Measurements from ENCODE around the gene BCAS3. TPM values are rescaled to one million over a fixed set of nuclear protein-coding genes. Genes with fewer than 3 reads are reported as not detected.

Gene BCAS3
- total RNA-seq, 1 donor from 2014 or later = 22.6 TPM

DNA sequence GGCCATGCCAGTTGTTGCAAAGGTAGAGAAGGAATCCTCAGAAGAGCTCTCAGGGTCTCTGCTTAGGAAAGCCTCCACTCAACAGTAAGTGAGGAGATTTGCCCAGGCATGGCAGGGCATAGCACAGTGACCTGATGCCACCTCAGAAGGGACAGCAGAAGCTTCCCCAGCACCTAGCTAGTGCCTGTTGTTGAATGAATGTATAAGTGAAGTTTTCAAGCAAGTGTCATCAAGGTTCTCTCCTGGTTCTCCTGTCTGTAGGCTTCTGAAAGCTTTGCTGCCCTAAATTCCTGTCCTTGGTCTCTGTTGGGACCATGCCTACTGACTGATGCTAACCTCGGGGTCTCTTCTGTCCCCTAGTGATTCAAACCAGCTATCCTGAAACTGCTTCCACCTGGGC, 607.1 kb downstream of the BCAS3 start:
- Mint-ChIP-seq H3K27ac (ENCODE audit: unreplicated experiment) (no peak overlapping the region), H3K4me3 (ENCODE audit: unreplicated experiment) (no peak overlapping the region), H3K9me3 (ENCODE audit: low read depth) (peaks cover 2% of the 10 kb centered on the region), H3K27me3 (ENCODE audit: low read depth) (no peaks in the 10 kb centered on the region), H3K36me3 (ENCODE audit: low read depth) (no peaks in the 10 kb centered on the region), H3K4me1 (ENCODE audit: low read depth) (peaks cover 31% of the 10 kb centered on the region)
- DNase-seq (ENCODE audit: low spot score) = no peak
- TF ChIP-seq CTCF (IDR thresholded peaks at IDR 0.05) = no peak

DNA sequence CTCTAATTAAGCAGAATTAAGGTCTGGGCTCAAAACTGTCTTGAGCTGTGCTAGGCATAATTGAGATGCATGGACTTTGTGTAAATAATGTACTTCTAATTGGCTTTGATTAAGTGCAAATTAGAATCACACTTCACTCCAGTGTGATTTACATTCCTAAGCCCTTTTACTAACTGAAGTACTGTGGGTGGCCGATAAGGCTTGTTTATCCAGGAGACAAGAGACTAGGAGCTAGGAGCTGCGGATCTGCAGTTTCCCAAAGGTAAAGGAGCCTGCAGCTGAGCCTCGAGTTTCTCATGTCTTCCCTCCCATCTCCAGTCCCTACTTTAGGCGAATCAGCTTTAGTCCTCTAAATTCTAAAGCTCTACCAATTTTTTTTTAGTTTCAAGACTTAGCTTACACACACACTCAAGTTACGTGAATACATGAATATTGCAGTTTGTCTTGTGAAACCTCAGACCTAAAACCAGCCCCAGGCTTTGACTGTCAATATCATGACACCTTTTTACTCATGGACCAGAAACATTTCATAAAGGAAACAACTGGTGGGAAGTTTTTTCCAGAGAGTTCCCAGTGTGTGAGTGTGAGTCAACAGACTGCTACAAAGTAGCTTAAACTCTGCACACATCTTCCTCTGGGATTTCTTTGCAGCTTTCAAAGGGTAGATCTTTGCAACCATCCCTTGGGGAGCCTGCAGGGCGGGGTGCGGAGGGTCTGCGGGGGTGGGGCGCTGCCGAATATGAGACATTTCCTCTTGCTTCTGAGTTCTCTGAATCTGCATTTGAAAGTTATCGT, 608.1 kb downstream of the BCAS3 start:
- peak overlapping the region; percentile 46 for H3K27ac Mint-ChIP-seq (ENCODE audit: unreplicated experiment)
- H3K4me1 Mint-ChIP-seq (ENCODE audit: low read depth) = peaks cover 27% of the 10 kb centered on the region
- no peaks in the 10 kb centered on the region for H3K36me3 Mint-ChIP-seq (ENCODE audit: low read depth)
- DNase-seq (ENCODE audit: low spot score) = no peak
- H3K9me3 Mint-ChIP-seq (ENCODE audit: low read depth) = peaks cover 2% of the 10 kb centered on the region
- H3K27me3 Mint-ChIP-seq (ENCODE audit: low read depth) = no peaks in the 10 kb centered on the region
- no peak overlapping the region for H3K4me3 Mint-ChIP-seq (ENCODE audit: unreplicated experiment)
- no peak for TF ChIP-seq CTCF (IDR thresholded peaks at IDR 0.05)

- no peak for DNase-seq (ENCODE audit: low spot score)
- Mint-ChIP-seq H3K4me1 (ENCODE audit: low read depth) (peaks cover 31% of the 10 kb centered on the region), H3K36me3 (ENCODE audit: low read depth) (no peaks in the 10 kb centered on the region), H3K27me3 (ENCODE audit: low read depth) (no peaks in the 10 kb centered on the region), H3K27ac (ENCODE audit: unreplicated experiment) (no peak overlapping the region), H3K9me3 (ENCODE audit: low read depth) (peaks cover 2% of the 10 kb centered on the region), H3K4me3 (ENCODE audit: unreplicated experiment) (no peak overlapping the region)
- TF ChIP-seq CTCF (IDR thresholded peaks at IDR 0.05) = no peak
These were observed 608.8 kb downstream of the BCAS3 start for GRCh38 chr17:61286449-61286848.

GRCh38 chr17:61289408-61290385, 612.0 kb downstream of the BCAS3 start:
- Mint-ChIP-seq H3K4me3 (ENCODE audit: unreplicated experiment) (no peak overlapping the region), H3K9me3 (ENCODE audit: low read depth) (no peaks in the 10 kb centered on the region), H3K4me1 (ENCODE audit: low read depth) (peaks cover 32% of the 10 kb centered on the region), H3K36me3 (ENCODE audit: low read depth) (no peaks in the 10 kb centered on the region), H3K27ac (ENCODE audit: unreplicated experiment) (no peak overlapping the region), H3K27me3 (ENCODE audit: low read depth) (no peaks in the 10 kb centered on the region)
- TF ChIP-seq CTCF (IDR thresholded peaks at IDR 0.05) = no peak
- no peak for DNase-seq (ENCODE audit: low spot score)
